Activated effector memory CD4-positive, alpha-beta T cell treated with Interleukin-2 at 50 U/mL for 16 hours (primary cell): ENCODE results near the gene COX17.

Experiments used
- DNase-seq: peaks from one replicate; pipeline ENCODE4 v3.0.0-alpha.2; 2020

Gene COX17

GRCh38 chr3:119643528-119643927 is 33.7 kb downstream of the COX17 start:
- DNase-seq, result no peak

DNA sequence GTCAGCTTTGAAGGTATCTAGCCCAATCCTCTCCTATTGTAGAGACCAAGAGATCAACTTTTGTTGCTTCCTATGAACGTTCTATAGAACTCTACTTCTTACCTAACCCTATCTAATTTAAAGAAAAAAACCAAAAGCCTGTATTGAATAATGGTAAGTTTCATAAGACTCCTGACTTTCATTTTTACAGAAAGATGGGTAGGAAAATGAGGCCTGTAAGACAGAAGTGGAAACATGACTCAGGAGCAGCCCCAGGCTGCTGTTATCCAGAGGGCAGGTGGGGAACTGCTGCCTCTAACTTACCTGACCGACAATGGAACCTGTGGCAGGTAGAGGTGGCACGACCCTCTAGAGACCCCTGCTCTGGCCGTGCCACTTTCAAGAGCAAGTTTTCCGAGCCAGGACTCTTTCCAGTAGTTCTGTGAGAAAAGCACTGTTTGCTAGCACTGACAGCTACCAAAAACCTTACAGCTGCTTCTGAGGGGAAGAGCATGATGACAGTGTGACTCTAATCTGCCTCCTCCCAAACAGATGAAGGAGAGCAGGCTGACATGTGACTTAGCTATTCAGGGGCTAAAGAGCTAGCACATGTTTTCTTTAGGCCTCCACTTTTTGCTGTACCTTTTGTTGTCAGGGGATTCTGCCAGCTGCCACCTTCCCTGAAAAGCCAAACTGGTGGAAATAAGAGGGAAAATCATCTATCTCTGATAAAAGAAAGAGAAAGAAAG is 34.3 kb downstream of the COX17 start:
- no peak for DNase-seq

DNA sequence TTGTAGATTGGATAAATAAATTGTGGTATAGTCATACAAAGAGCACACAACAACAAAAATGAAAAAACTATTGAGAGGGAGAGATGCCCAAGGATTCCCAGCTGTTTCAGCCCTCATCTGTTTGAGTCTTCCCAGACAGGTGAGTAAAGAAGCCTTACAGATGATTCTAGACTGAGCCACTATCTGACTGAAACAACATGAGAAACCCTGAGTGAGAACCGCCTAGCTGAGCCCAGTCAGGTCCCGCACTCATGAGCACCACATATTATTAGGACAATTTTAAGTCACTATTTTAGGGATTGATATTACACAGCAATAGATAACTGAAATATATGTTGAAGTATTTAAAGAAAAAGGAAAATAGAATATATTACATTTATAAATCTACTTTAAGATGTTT is 35.8 kb downstream of the COX17 start:
- no peak for DNase-seq

DNA sequence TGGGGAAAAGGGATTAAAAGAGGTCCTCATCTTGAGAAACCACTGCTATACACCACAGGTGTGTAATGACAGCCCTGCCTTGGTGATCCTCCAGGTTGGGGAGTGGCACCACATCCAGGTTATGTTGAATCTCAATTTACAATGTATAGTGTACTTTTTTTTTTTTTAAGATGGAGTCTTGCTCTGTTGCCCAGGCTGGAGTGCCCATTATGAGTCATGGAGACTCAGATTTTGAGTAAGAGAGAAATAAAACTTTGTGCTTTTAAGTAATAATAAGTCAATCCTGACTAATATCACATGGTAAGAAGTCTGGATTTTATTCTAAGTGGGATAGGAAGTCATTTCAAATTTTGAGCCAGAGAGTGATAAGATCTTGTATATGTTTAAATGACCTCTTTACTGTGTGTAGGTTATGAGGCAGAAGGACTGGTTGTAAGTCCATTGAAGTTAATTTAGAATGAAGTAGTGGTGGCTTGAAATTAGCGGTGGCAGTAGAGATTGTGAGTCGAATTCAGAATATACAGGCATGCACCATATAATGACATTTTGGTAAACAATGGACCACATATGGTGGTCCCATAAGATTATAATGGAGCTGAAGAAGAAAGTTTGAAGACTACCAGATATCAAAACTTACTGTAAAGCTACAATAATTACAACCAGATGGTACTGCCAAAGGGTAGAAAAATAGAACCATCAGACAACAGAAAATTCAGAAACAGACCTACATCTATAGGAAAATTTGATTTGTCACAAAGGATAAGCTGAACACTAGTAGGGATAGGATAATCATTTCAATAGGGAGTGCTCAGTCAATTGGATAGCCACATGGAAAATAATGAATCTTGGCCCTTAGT is 37.5 kb downstream of the COX17 start:
- no peak for DNase-seq

DNA sequence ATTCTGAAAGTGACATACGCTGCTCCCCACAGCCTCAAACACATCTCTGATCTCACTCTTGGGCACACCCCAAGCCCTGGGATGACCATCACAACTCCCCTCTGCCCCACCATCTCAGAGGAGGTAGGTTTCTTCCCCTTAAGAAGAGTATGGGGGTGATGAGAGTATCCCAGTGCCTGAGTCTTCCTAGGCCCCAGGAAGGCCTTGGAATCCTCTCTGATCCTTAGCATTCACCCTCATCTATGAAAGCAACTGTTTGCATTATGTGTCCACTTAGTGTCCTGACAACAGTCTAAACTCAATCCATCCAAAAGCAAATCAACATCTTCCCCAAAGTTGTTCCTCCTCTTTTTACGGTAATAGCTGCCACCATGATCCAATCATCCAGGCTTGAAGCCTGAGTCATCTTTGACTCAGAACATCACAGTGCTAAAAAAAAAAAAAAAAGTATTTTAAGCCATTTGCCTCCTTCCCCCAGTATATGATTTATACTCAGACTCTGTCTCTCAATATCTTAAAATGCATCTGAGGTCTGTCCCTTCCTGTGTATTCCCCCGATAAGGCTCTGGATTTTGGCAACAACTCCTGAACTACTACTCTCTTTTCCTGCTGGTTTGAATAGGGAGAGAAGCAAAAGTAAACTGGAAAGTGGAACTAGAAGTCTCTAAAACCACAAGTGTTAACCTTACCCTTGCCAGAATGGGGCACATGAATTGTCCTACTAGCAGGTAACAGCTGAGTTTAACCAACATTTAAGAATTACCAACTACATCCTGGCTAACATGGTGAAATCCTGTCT is 39.3 kb downstream of the COX17 start:
- DNase-seq, result no peak

- no peak for DNase-seq
These were observed 40.2 kb downstream of the COX17 start for GRCh38 chr3:119636891-119637611.

- no peak for DNase-seq
These were observed 41.0 kb downstream of the COX17 start for GRCh38 chr3:119636249-119636648.

GRCh38 chr3:119635719-119636118 is 41.5 kb downstream of the COX17 start:
- no peak for DNase-seq

GRCh38 chr3:119632829-119633228 is 44.4 kb downstream of the COX17 start:
- no peak for DNase-seq

DNA sequence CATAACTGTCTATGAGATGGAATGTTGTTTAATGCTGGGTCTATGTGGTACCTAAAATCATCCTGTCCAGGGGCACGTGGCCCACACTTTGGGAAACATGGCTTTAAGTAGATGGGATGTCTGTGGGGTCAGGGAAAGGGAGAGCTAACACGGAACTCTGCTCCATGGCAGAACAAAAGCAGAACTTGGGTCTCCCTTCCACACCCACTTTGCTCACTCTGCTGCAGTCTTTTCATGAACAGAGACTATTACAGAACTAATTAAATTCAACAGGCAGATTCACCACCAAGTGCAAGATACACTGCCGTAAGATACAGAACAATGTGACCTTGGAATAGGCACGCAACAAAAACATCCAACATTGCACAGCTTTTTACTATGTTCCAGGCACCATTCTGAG is 45.0 kb downstream of the COX17 start:
- no peak for DNase-seq

DNA sequence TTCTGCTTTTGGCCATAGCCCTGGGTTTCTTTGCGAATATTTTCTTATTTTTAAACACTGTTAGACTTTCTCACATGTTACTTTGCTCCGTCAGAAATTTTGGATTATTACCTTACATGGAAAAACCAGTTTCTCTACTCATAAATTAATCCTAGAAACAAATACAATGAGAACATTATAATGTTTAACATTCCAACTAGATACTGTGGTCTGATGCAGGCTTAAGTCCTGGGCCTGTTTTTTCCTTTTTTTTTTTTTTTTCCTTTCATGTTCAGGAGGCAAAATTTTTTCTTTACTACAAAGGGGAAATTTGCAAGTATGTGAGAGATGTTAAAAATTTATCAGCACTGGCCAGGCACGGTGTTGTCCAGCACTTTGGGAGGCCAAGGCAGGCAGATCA is 45.7 kb downstream of the COX17 start:
- no peak for DNase-seq

DNA sequence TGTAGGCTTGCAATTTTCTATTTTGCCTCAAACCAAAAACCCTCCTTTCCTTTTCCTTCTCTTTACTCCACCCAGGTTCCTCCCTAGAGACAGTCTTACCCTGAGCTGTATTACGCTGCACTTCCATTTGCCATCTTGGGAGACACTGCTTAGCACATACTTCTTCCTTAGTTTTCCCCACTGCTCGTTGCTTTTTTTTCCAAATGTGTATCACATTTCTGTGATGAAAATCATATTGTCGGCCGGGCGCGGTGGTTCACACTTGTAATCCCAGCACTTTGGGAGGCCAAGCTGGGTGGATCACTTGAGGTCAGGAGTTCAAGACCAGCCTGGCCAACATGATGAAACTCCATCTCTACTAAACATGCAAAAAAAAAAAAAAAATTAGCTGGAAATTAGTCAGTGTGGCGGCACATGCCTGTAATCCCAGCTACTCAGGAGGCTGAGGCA is 46.3 kb downstream of the COX17 start:
- DNase-seq, result no peak

GRCh38 chr3:119630128-119630879 is 46.9 kb downstream of the COX17 start:
- no peak for DNase-seq

GRCh38 chr3:119628816-119629445 is 48.3 kb downstream of the COX17 start:
- DNase-seq, result no peak

DNA sequence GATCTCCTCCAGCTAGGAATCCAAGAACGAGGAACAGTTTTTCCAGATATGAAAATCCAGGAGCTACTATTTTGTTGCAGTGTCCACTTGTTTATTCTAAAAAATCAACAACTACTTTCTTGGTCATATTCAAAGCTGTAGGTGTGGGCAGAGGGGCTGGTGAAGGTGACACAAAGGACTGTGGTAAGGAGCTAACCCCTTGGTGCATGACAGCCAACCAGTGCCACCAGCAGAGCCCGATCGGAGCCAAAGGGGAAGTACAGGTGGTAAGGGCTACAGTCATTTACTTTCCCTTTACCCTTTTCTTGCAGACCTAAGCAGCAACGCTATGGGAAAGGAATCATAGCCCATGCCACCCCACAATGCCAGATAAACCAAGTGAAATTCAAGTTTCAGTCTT is 48.8 kb downstream of the COX17 start:
- DNase-seq, result no peak

DNA sequence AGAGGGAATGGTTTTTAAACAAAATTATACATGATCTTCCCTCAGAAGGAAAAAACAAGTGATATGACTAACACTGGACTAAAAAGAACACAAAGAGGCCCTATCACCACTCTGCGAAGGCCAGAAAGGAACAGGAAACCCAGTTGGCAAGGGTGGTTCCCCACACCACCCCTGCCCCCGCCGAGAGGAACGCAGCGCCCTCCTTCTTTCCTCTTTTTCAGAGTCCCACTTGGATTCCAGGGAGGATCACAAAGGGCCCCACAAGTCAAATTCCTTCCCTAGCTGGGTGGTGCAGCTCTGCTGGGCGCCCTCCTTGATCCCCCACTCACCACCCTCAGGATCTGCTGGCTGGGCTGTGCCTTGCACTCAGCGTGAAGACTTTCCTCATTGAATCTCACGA is 49.7 kb downstream of the COX17 start:
- peak; percentile 22 for DNase-seq

DNA sequence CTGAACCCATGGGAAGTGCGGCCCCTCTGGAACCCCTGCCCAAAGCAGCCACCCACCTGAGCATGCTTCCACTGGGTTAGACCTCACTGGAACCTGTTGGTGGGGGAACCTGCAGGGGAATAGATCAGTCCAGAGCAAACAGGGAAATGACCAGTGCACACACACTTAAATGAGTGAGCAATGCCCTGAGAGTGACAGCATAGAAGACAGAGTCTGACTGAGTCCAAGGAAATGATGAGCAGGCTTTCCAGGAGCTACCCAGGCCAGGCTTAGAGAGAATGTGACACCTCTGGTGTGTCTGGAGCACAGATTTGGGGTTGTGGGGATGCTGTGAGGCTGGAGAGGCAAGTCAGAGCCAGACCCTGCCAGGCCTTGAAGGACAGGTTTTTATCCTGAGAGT is 51.0 kb downstream of the COX17 start:
- DNase-seq, result no peak

DNA sequence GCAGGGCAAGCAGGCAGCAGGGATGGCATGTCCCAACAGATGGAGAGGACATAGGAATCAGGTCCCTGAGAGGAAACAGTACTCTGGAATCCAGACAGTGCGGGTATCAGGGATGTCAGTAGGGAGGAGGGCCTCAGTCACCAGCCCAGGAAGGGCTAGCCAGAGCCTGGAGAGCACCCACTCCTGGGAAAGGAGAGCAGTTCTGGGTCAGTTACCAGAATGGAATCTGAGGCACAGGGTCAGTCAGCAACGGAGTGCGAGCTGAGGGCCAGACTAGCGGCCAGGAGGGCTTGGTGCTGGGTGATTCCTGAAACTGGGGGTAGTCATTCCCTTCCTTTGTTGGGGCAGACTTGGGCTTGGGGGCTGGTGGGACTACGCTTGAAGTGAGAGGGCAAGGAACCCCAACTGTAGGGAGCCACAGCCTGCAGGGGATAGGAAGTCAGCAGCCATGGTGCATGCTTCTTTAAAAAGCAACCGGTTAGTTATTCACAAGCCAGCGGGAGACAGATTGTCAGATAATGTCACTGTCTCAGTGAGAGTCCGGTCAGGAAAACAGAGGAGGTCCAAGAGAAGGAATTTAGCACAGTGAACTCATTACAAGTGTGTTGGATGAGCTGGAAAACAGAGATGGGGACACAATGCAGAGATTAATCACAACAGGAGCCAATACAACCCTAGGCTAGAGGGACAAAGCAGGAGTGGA is 51.6 kb downstream of the COX17 start:
- no peak for DNase-seq

DNA sequence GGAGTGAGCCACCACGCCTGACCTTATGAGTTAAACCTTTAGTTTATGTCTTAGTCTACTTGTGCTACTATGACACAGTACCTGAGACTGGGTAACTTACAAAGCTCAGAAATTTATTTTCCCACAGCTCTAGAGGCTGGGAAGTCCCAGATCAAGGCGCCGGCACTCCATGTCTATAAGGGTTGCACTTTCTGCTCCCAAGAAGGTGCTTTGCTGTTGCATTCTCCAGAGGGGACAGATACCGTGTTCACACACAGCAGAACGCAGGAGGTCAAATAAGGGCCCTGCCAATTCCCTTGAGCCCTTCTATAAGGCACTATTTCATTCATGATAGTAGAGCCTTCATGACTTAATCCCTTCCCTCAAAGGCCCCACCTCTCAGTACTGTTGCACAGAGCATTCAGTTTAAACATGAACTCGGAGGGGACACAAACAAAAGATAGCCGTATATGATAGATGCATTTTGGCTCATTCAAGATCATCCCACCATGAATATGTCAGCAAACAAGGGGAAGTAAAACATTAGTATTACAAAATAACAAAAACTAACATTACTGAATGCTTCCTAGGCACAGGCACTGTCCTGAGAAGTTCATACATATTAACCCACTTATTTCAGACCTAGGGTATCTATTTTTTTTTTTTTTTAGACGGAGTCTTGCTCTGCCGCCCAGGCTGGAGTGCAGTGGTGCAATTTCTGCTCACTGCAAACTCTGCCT is 53.0 kb downstream of the COX17 start:
- no peak for DNase-seq

- no peak for DNase-seq
These were observed 56.3 kb downstream of the COX17 start for GRCh38 chr3:119620899-119621298.
